ENCODE measurements around the gene CD200R1L. TPM values are rescaled to one million over a fixed set of nuclear protein-coding genes. Genes with fewer than 3 reads are reported as not detected.

The CD200R1L gene
- total RNA-seq, 4 donors from 2014 or later: not detected

GRCh38 chr3:112871735-112872134, 25.1 kb upstream of the CD200R1L start:
- in situ Hi-C loops (cut with MboI; ENCODE audit: low sequenced_read_pairs in 4 of 4) (no loop called here), intact Hi-C loops (cut with DNase I; ENCODE audit: low total_unique reads) (no loop called here)
- peaks cover 0 to 7% (median 0%) of the 10 kb centered on the region in 3 donors for H3K9me3 ChIP-seq
- ATAC-seq (no peak), DNase-seq (no peak)
- TF ChIP-seq POLR2A (IDR thresholded peaks at IDR 0.05): no peak
- no peak for TF ChIP-seq CTCF (IDR thresholded peaks at IDR 0.05 in 4 of 5, conservative IDR thresholded peaks at IDR 0.05 in 1 of 5)
- no peak overlapping the region for H3K27ac ChIP-seq
- no peaks in the 10 kb centered on the region for H3K4me1 ChIP-seq
- H3K4me3 ChIP-seq: no peak overlapping the region
- H3K27me3 ChIP-seq: no peaks in the 10 kb centered on the region
- H3K36me3 ChIP-seq: no peaks in the 10 kb centered on the region

GRCh38 chr3:112865757-112866156, 19.1 kb upstream of the CD200R1L start:
- no peaks in the 10 kb centered on the region for H3K27me3 ChIP-seq
- no peak overlapping the region for H3K4me3 ChIP-seq
- intact Hi-C loops (cut with DNase I; ENCODE audit: low total_unique reads) (no loop called here), in situ Hi-C loops (cut with MboI; ENCODE audit: low sequenced_read_pairs in 4 of 4) (no loop called here)
- H3K27ac ChIP-seq: no peak overlapping the region
- peaks cover 0 to 7% (median 0%) of the 10 kb centered on the region in 3 donors for H3K9me3 ChIP-seq
- no peak for ATAC-seq
- DNase-seq: no peak
- TF ChIP-seq POLR2A (IDR thresholded peaks at IDR 0.05) (no peak), CTCF (IDR thresholded peaks at IDR 0.05 in 4 of 5, conservative IDR thresholded peaks at IDR 0.05 in 1 of 5) (no peak)
- no peaks in the 10 kb centered on the region for H3K36me3 ChIP-seq
- no peaks in the 10 kb centered on the region for H3K4me1 ChIP-seq

- ATAC-seq: no peak
- TF ChIP-seq CTCF (IDR thresholded peaks at IDR 0.05 in 4 of 5, conservative IDR thresholded peaks at IDR 0.05 in 1 of 5) (no peak), POLR2A (IDR thresholded peaks at IDR 0.05) (no peak)
Measured at GRCh38 chr3:112860898-112861297, 14.2 kb upstream of the CD200R1L start.

GRCh38 chr3:112858410-112859069, 11.9 kb upstream of the CD200R1L start:
- Histone ChIP-seq H3K27me3 (no peaks in the 10 kb centered on the region), H3K9me3 (no peaks in the 10 kb centered on the region), H3K36me3 (no peaks in the 10 kb centered on the region), H3K27ac (no peak overlapping the region), H3K4me1 (no peaks in the 10 kb centered on the region), H3K4me3 (no peak overlapping the region)
- ATAC-seq (no peak), DNase-seq (no peak)
- no peak for TF ChIP-seq CTCF (IDR thresholded peaks at IDR 0.05 in 4 of 5, conservative IDR thresholded peaks at IDR 0.05 in 1 of 5)
- TF ChIP-seq POLR2A (IDR thresholded peaks at IDR 0.05): no peak
- intact Hi-C loops (cut with DNase I; ENCODE audit: low total_unique reads) (no loop called here), in situ Hi-C loops (cut with MboI; ENCODE audit: low sequenced_read_pairs in 4 of 4) (no loop called here)

More at GRCh38 chr3:112860898-112861297, 14.2 kb upstream of the CD200R1L start:
- no peaks in the 10 kb centered on the region for H3K36me3 ChIP-seq
- H3K4me3 ChIP-seq: no peak overlapping the region
- no peaks in the 10 kb centered on the region for H3K4me1 ChIP-seq
- H3K27me3 ChIP-seq: no peaks in the 10 kb centered on the region
- intact Hi-C loops (cut with DNase I; ENCODE audit: low total_unique reads): no loop called here
- no peak for DNase-seq
- H3K27ac ChIP-seq: no peak overlapping the region
- H3K9me3 ChIP-seq: no peaks in the 10 kb centered on the region
- in situ Hi-C loops (cut with MboI; ENCODE audit: low sequenced_read_pairs in 4 of 4): no loop called here

GRCh38 chr3:112857526-112857925, 10.9 kb upstream of the CD200R1L start:
- intact Hi-C loops (cut with DNase I; ENCODE audit: low total_unique reads) (no loop called here), in situ Hi-C loops (cut with MboI; ENCODE audit: low sequenced_read_pairs in 4 of 4) (no loop called here)
- Histone ChIP-seq H3K36me3 (no peaks in the 10 kb centered on the region), H3K4me3 (no peak overlapping the region), H3K27ac (no peak overlapping the region), H3K9me3 (no peaks in the 10 kb centered on the region), H3K4me1 (no peaks in the 10 kb centered on the region), H3K27me3 (no peaks in the 10 kb centered on the region)
- ATAC-seq (no peak), DNase-seq (no peak)
- TF ChIP-seq POLR2A (IDR thresholded peaks at IDR 0.05) (no peak), CTCF (IDR thresholded peaks at IDR 0.05 in 4 of 5, conservative IDR thresholded peaks at IDR 0.05 in 1 of 5) (no peak)
